Measurements from ENCODE around the gene CELF5.

CELF5 gene

DNA sequence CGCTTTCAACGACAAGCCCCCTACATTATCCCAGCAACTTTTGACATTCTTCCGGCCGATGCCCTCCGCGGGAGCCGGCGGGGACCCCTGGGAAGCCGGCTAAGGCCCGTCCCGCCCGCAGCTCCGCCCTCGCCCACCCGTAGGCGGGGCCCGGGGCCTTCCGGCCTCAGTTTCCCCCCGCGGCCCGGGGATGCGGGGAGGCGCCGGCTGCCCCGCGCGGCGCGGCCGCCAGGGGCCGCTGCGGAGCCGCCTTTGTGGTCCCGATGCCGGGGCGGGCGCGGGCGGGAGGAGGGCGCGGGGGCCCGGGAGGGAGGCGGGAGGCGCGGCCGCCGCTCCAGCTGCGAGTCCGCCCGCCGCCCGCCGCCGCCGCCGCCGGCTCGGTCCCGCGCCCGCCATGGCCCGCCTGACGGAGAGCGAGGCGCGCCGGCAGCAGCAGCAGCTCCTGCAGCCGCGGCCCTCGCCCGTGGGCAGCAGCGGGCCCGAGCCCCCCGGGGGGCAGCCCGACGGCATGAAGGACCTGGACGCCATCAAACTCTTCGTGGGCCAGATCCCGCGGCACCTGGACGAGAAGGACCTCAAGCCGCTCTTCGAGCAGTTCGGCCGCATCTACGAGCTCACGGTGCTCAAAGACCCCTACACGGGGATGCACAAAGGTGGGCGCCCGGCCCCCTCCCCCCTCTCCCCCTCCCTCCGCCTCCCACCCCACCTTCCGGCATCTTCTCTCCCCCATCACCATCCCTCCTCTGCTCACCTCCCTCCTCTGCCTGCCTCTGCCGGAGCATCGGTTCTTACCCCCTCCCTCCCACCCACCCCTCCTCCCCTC is at the start of gene CELF5:
TSS of gene CELF5 (plus strand) at position 316 of the 823 bp plus-strand sequence. CDS start at position 395, 79 bp downstream.
- peak in 1 of 2 donors; percentile 37 for DNase-seq (ENCODE audit: low read depth in 2 of 2)
- TF ChIP-seq CTCF (IDR thresholded peaks at IDR 0.05; ENCODE audit: low read depth, low read length), result no peak
- no peak within 1 kb of the TSS for H3K4me3 ChIP-seq (replicated peaks in 1 of 2; ENCODE audit: low read depth in 2 of 2, low read length in 2 of 2)

DNA sequence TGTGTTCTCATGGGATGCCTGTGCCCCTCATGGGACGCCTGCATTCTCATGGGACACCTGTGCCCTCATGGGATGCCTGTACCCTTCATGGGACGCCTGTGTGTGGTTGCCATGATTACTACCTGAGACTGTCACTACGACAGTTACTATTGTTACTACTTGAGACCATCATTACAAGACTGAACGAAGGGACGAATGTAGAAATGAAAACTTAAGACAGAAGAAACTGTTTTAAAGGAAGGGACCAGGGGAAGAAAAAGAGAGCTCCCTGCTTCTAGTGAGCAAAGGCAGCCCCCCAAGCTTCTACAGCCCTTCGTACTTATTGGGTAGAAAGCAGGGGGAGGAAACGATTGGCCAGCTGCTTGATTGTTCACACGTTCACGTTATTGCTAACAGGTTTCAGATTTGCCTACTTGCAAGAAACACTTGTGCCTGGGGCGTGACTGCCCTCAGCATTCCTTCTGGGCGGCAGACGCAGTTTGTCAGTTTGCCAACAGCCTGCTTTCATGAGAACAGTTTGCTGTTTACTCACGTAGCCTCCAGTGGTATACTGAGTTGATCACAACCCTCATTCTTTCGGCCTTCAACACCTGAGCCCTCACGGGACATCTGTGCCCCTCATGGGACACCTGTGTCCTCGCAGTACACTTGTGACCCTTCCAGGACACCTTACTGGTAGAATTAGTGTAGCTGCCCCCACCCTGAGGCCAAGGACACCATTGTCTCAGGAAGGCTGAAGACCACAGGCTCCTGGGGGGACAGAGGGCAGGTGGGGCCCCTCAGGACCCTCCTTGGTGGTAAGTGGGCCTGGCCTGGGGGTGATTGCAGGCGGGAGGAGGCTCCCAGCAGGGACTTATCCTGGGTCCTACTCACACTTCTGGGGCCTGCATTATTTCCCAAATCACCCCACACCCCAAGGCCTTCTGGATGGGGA is 48.4 kb upstream of the CELF5 start:
- peak; percentile 67 to 76 for DNase-seq (ENCODE audit: low read depth in 2 of 2)
- H3K4me3 ChIP-seq (replicated peaks in 1 of 2; ENCODE audit: low read depth in 2 of 2, low read length in 2 of 2), result no peak overlapping the region
- no peak for TF ChIP-seq CTCF (IDR thresholded peaks at IDR 0.05; ENCODE audit: low read depth, low read length)

- TF ChIP-seq CTCF (IDR thresholded peaks at IDR 0.05; ENCODE audit: low read depth, low read length), result no peak
- no peak overlapping the region for H3K4me3 ChIP-seq (replicated peaks in 1 of 2; ENCODE audit: low read depth in 2 of 2, low read length in 2 of 2)
Measured at GRCh38 chr19:3176715-3177501, 47.6 kb upstream of the CELF5 start.

GRCh38 chr19:3178377-3178972 is 46.0 kb upstream of the CELF5 start, which contains the start of gene S1PR4:
TSS of gene S1PR4 (plus strand) at chr19:3178769. CDS start at chr19:3178793, 24 bp downstream.
- TF ChIP-seq CTCF (IDR thresholded peaks at IDR 0.05; ENCODE audit: low read depth, low read length), result no peak
- H3K4me3 ChIP-seq (replicated peaks in 1 of 2; ENCODE audit: low read depth in 2 of 2, low read length in 2 of 2), result no peak within 1 kb of the TSS
- DNase-seq (ENCODE audit: low read depth in 2 of 2), result no peak

More at GRCh38 chr19:3176715-3177501, 47.6 kb upstream of the CELF5 start:
- peak; percentile 17 to 72 for DNase-seq (ENCODE audit: low read depth in 2 of 2)

DNA sequence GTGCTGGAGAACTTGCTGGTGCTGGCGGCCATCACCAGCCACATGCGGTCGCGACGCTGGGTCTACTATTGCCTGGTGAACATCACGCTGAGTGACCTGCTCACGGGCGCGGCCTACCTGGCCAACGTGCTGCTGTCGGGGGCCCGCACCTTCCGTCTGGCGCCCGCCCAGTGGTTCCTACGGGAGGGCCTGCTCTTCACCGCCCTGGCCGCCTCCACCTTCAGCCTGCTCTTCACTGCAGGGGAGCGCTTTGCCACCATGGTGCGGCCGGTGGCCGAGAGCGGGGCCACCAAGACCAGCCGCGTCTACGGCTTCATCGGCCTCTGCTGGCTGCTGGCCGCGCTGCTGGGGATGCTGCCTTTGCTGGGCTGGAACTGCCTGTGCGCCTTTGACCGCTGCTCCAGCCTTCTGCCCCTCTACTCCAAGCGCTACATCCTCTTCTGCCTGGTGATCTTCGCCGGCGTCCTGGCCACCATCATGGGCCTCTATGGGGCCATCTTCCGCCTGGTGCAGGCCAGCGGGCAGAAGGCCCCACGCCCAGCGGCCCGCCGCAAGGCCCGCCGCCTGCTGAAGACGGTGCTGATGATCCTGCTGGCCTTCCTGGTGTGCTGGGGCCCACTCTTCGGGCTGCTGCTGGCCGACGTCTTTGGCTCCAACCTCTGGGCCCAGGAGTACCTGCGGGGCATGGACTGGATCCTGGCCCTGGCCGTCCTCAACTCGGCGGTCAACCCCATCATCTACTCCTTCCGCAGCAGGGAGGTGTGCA is 45.3 kb upstream of the CELF5 start:
- no peak for TF ChIP-seq CTCF (IDR thresholded peaks at IDR 0.05; ENCODE audit: low read depth, low read length)
- no peak for DNase-seq (ENCODE audit: low read depth in 2 of 2)
- H3K4me3 ChIP-seq (replicated peaks in 1 of 2; ENCODE audit: low read depth in 2 of 2, low read length in 2 of 2), result no peak overlapping the region
